ENCODE measurements around the gene REEP6. TPM values are rescaled to one million over a fixed set of nuclear protein-coding genes. Genes with fewer than 3 reads are reported as not detected.

REEP6 gene
- total RNA-seq, 1 experiment from 2014 or later = 9.2 TPM

GRCh38 chr19:1486720-1487575 lies 4.0 kb upstream of the REEP6 start:
- Histone ChIP-seq H3K27ac (ENCODE audit: low read length) (no peak overlapping the region), H3K27me3 (ENCODE audit: control insufficient read depth, insufficient read depth, low read length) (no peaks in the 10 kb centered on the region), H3K4me1 (ENCODE audit: control insufficient read depth, insufficient read depth, low read length) (no peaks in the 10 kb centered on the region), H3K9me3 (ENCODE audit: control insufficient read depth, insufficient read depth, low read depth, low read length) (no peaks in the 10 kb centered on the region), H3K4me3 (ENCODE audit: low read depth in 2 of 2, low read length in 2 of 2) (no peak overlapping the region), H3K36me3 (ENCODE audit: control insufficient read depth, insufficient read depth, low read length) (no peaks in the 10 kb centered on the region; the same call in 1 of the 2 replicates)
- POLR2A ChIA-PET = no interaction called here
- intact Hi-C loops (cut with micrococcal nuclease; ENCODE audit: unreplicated experiment) = no loop called here
- CTCF ChIA-PET = no interaction called here
- no peak for ATAC-seq
- no TSS peak for BruUV-seq (replicated peaks)
- in situ Hi-C loops (cut with HindIII; ENCODE audit: low pct_unique_long_range_greater_than_20kb, low sequenced_read_pairs) = no loop called here
- DNase-seq (ENCODE audit: low read depth, low spot score) = no peak
- TF ChIP-seq POLR2AphosphoS5 (IDR thresholded peaks at IDR 0.05; ENCODE audit: low read depth, low read length) (no peak), SIN3A (IDR thresholded peaks at IDR 0.05; ENCODE audit: borderline replicate concordance, insufficient read depth, low read depth, low read length) (no peak), CTCF (IDR thresholded peaks at IDR 0.05) (no peak), REST (IDR thresholded peaks at IDR 0.05; ENCODE audit: insufficient read depth in 1 of 2, low read depth in 2 of 2, low read length in 1 of 2) (no peak), TCF7L2 (IDR thresholded peaks at IDR 0.05; ENCODE audit: low read depth, low read length) (no peak)

GRCh38 chr19:1487576-1488281 lies 3.3 kb upstream of the REEP6 start:
- H3K4me3 ChIP-seq (ENCODE audit: low read depth in 2 of 2, low read length in 2 of 2) = no peak overlapping the region
- H3K9me3 ChIP-seq (ENCODE audit: control insufficient read depth, insufficient read depth, low read depth, low read length) = no peaks in the 10 kb centered on the region
- H3K4me1 ChIP-seq (ENCODE audit: control insufficient read depth, insufficient read depth, low read length) = no peaks in the 10 kb centered on the region; the same call in 1 of the 2 replicates
- H3K36me3 ChIP-seq (ENCODE audit: control insufficient read depth, insufficient read depth, low read length) = no peaks in the 10 kb centered on the region; the same call in 1 of the 2 replicates
- ATAC-seq (no peak), DNase-seq (ENCODE audit: low read depth, low spot score) (no peak)
- ChIA-PET POLR2A (no interaction called here), CTCF (no interaction called here)
- in situ Hi-C loops (cut with HindIII; ENCODE audit: low pct_unique_long_range_greater_than_20kb, low sequenced_read_pairs) (no loop called here), intact Hi-C loops (cut with micrococcal nuclease; ENCODE audit: unreplicated experiment) (no loop called here)
- BruUV-seq (replicated peaks) = no TSS peak
- TF ChIP-seq REST (IDR thresholded peaks at IDR 0.05; ENCODE audit: insufficient read depth in 1 of 2, low read depth in 2 of 2, low read length in 1 of 2) = no peak
- no peak for TF ChIP-seq TCF7L2 (IDR thresholded peaks at IDR 0.05; ENCODE audit: low read depth, low read length)
- no peak for TF ChIP-seq POLR2AphosphoS5 (IDR thresholded peaks at IDR 0.05; ENCODE audit: low read depth, low read length)
- TF ChIP-seq CTCF (IDR thresholded peaks at IDR 0.05) = no peak
- TF ChIP-seq SIN3A (IDR thresholded peaks at IDR 0.05; ENCODE audit: borderline replicate concordance, insufficient read depth, low read depth, low read length) = no peak
- H3K27me3 ChIP-seq (ENCODE audit: control insufficient read depth, insufficient read depth, low read length) = no peaks in the 10 kb centered on the region
- H3K27ac ChIP-seq (ENCODE audit: low read length) = no peak overlapping the region

Measured in Panc1 (cell line).